Anterior cingulate cortex (tissue), 58 donors: ENCODE results near the gene MATN1.
A peak's percentile ranks its signal among the peaks of the same experiment; 100 is the strongest.
"Not testable (repeated sequence)": the region's sequence is repeated elsewhere in the genome, so short reads cannot be mapped to it uniquely, and the experiment has no call there.

Source experiments
- DNase-seq, 58 donors: peaks; one replicate each; lab custom pipeline; 2025; lab: John Stamatoyannopoulos, UW

Gene MATN1, protein sequence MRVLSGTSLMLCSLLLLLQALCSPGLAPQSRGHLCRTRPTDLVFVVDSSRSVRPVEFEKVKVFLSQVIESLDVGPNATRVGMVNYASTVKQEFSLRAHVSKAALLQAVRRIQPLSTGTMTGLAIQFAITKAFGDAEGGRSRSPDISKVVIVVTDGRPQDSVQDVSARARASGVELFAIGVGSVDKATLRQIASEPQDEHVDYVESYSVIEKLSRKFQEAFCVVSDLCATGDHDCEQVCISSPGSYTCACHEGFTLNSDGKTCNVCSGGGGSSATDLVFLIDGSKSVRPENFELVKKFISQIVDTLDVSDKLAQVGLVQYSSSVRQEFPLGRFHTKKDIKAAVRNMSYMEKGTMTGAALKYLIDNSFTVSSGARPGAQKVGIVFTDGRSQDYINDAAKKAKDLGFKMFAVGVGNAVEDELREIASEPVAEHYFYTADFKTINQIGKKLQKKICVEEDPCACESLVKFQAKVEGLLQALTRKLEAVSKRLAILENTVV

DNA sequence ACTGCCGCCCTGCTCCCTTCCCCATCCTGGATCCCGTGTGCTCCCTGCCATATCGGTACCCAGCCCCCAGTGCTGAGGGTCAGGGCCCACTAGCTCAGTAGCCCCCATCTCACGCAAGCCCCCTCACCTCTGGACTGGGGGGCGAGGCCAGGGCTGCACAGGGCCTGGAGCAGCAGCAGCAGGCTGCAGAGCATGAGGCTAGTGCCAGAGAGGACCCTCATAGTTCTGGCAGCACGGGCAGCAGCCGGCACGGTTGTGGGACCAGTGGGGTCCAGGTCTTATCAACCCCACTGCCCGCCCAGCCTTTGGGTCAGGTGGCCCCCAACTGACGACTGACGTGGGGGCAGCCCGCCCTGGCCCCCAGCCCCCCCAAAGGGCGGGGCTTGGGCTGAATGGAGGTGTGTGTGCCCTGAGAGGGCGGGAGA lies at the start of gene MATN1:
Gene MATN1 (minus strand): TSS at position 255 of the 425 bp plus-strand sequence. CDS start 34 bp downstream, at position 221.
- DNase-seq = no peak

DNA sequence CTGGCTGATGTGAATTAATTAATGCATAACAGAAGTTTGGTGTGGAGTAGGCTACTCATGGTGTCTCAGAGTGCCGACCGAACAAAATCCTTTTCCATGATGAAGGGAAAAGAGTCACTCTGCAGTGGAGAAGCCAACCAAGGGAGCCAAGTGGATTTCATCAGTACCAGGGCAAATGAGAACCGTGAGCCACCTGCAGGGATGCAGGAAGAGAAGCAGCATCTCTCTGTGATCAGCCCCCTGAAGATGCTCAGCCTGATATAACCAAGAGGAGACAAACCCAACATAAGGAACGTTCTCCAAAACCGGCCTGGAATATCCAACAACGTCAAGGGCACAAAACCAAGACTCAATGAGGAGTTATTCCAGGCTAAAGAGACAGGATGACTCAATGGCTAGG lies 47.6 kb upstream of the MATN1 start:
- no peak for DNase-seq

DNA sequence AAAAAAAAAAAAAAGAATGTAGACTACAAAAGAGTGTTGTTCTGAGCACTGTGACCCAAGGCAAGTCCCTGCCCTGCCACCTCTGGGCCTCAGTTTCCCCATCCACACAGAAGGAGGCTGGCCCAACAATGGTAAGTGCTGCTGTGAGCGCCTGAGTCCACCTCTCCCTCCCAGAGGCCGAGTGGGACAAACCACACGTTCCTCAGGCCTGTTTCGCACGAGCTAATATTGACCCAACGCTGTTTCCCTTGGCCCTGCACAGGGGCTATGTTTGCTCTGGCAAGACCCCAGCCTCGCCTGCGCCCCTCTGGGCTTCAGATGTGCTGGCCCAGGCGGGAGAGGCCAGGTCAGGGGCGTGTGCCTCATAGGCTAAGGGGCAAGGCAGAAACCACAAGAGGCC lies 46.8 kb upstream of the MATN1 start:
- DNase-seq = no peak

DNA sequence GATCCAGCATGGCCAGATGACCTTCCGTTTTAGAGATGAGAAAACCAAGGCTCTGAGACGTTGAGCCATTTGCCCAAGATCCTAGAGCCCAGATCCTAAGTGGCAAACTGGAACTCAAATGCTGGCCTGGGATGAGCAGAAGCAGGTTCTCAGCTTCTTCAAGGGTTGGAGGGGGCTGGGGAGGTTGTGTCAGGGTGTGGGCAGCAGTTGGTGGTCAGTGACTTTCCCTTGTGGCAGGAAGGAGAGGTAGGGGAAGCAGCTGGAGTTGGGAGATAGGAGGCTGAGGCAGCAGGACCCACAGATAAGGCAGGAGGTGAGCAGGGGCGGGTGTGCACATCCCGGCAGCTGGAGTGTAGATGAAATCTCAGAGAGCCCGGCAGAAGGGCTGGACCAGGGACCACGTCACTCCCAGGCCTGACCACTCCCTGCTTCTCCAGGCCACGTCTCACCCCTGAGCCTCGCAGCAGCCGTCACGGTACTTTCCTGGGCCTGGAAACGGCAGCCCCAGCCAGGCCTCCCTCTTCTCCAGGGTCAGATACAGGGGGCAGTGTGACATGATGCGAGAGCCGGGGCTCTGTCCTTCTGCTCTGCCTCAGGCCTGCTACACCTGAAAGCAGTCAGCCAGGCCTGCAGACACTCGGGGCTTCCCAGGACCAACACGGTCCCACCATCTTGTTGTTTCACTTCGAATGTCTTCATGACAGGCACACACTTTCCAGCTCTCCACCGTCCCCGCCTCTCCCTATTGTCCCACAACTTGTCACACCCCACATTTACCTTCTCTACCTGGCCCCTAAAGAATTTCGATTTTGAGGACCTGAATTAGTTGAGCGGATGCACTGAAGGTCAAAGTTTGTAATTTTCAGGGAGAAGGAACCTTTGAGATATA lies 45.7 kb upstream of the MATN1 start:
- DNase-seq = no peak

DNA sequence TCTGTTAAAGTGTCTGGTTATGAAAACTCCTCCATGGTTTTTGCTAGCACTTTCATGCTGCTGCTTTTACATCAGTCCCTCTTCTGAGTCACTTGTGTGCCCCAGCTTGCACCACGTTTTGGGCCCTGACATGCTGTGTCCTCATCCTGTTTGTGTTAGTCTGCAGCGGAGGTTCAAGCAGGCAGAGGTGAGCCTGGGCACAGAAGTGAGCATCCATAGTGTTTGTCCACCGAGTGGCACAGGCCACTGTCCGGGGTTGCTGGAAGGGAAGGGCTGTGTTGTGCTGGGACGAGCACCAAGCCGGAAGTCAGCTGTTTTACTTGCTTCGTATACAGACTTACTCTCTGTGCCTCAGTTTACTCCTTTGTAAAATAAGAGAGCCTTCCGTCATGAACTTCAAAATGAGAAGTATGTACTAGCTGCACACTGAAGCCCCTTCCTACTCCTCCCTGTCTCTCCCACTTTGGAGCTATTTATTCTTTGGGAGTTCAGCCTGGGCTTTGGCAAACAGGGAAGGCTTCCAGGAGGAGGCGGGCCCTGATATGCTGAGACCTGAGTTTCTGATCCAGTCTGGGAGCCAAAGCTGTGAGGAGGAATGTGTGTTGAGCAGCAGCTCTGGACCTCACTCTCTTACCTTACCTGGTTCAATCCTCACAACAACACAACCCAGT lies 44.9 kb upstream of the MATN1 start:
- no peak for DNase-seq

DNA sequence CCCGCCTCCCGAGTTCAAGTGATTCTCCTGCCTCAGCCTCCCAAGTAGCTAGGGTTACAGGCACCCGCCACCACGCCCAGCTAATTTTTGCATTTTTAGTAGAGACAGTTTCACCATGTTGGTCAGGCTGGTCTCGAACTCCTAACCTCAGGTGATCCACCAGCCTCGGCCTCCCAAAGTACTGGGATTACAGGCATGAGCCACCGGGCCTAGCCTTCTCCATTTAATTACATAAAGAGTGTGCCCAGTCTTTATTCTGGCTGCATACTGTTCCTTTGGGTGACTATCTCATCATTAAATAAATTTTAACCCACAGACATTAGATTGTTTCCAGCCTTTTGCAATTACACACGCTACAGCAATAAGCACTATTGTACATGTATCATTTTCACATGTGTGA lies 43.6 kb upstream of the MATN1 start:
- DNase-seq = not testable (repeated sequence)

DNA sequence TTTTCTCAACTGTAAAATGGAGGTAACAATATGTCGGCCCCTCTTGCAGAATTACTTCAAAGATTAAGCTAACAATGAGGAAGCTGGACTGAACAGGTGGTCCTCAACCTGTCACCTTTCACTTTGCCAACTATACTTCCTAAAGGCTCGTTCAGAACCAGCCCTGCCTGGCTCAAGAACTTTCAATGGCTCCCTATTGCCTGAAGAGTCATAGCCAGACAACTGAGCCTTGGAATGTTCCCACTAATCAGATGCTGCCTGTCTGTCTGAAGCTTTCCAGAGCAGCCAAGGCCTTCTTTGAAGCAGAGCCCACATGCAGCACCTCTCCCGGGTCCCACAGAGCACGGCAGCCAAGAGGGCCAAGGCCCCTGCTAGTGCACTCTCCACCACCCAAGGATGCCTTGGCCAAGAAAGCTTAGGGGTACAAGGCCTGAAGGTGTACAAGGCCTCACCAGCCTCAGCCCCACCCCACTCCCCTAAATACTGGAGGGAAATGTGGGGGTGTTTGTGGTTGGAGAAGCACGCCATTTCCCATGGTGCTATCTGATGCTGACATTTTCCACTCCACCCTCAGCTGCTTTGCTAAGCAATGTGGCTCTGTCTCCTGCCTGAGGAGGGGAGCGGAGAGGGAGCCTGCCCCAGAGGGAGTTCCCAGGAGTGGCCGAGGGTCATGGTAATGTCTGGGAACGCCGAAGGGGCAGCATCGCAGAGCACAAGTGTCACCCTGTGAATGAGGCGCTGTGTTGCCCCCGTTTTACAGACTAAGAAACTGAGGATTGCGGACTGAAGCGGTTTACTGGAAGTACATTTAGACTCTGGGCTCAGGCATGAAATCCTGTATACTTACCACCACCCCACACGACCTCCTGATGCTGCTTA lies 42.4 kb upstream of the MATN1 start:
- DNase-seq = no peak

DNA sequence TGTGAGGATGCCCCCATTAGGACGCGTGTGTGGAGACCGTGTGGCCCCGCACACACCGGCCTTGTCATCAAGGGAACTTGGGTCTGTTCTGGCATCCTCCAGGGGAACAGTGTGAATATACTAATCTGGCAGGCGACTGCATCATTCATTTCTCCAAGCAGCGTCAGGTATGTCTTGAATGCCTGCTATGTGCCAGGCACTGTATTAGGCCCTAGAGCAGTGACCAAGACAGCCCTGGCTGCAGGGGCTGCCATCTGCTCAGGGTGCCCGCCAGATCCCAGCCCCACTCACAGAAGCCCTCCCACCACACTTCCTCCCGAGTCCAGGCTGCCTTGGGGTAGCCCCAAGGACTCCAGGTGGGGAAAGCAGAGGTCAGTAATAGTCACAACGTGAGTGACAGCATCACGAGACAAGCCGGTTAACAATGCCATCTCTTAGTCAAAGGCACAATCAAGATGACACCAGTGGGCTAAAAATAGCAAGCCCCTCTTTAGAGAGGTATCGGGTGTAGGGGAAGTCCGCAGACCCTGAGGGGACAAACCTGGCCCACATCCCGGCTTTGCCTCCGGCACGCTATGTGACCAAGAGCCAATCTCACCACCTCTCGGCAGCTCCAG lies 41.7 kb upstream of the MATN1 start:
- DNase-seq = no peak

DNA sequence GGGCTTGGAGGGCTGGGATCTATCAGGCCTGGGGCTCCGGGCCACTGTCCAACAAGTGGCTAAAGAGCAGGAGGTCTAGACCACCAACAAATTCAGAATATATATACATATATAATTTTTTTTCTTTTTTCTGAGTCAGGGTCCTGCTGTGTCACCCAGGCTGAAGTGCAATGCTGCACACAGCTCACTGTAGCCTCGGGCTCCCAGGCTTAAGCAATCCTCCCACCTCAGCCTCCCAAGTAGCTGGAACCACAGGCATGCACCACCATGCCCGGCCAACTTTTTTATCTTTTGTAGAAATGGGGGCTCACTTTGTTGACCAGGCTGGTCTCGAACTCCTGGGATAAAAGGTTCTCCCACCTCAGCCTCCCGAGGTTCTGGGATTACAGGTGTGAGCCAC lies 41.0 kb upstream of the MATN1 start:
- DNase-seq = no peak

DNA sequence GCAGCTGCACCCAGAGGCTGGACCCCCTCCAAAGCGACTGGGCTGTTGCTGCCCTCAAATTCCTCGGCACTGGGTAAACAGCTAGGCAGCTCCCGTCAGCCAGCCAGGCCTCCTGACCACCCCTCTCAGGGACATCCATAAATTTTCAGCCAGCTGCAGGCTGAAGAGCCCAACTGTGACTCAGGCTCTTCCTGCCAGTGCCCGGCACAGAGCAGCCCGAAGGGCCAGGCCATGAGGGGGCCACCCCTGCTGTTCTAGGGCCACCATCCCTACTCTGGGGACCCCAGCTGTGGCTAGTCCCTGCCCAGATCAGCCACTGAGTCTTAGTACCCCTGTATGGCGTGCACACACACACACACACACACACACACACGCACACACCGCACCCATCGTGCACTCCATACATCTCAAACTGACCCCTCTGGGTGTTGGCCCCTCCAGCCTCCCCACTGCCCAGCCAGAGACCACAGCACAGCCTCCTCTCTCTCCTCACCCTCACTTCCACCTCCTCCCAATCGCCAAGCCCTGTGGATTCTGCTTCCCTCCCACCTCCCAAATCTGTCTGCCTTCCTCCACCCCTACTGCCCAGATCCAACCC lies 40.4 kb upstream of the MATN1 start:
- DNase-seq = peak in 29 of 58 donors; percentile 9 to 75 (median 39)

DNA sequence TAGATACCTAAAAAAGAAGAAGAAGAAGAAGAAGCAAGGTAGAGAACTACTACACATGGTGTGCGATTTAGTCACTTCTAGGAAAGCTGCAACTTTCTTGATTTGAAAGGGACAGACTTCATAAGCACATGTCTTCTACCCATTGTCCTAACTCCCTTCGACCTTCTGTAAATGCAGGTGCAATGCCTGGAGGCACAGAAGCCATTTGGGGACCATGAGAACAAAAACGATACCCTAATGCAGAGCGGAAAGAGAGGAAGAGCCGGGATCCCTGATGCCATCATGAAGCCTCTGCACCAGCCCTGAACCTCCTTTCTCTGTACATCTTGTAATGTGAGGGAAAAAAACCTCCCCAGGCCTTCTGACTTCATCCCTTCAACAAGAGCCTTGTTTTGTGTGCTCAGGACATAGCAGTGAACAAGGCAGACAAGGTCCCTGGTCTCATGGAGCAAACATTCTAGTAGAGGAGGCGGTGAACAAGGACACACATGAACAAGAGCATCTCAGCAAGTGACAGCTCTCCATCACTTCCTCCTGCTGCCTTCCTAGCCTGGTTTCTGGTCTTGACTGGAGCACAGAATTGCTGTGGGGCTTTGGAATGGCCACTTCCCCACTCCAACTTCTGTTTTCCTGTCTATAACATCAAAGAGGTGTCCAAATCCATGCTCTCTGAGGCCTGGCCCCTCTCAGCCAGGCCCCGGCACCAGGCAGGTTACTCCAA lies 39.7 kb upstream of the MATN1 start:
- peak in 5 of 58 donors; percentile 22 to 75 (median 30) for DNase-seq

DNA sequence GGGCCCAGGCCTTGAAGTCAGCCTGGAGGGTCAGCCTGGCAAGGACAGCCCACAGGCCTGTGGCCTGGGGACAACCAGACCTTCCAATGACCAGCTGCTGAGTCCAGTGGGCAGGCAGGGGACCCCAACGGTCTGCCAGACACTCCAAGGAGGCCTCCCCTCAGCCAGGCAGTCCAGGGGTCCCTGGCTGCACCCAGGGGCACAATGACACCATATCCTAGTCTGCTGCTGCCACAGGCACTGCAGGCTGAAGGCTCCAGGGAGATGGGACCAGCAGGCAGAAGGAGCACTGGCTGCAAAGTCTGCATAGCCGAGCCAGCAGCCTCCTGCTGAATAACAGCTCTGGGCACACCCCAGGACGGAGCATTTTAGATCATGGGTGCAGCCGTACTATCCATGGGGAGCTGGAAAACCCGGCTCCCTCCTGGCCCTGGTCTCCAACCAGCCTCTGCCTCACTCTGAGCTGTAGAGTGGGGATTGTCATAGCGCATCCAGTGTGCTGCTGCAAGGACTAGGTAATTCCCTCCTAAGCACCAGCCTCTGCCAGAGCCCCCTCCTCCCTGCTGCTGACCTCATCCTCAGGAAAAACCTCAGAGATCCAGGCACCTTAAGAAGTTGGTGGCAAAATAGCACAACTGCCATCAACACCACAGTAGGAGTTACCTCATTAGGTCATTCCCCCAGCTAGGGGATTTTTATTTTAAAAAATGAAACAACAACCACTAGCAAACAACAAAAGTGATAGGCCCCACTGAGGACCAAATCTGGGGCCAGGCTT lies 39.0 kb upstream of the MATN1 start:
- no peak for DNase-seq

DNA sequence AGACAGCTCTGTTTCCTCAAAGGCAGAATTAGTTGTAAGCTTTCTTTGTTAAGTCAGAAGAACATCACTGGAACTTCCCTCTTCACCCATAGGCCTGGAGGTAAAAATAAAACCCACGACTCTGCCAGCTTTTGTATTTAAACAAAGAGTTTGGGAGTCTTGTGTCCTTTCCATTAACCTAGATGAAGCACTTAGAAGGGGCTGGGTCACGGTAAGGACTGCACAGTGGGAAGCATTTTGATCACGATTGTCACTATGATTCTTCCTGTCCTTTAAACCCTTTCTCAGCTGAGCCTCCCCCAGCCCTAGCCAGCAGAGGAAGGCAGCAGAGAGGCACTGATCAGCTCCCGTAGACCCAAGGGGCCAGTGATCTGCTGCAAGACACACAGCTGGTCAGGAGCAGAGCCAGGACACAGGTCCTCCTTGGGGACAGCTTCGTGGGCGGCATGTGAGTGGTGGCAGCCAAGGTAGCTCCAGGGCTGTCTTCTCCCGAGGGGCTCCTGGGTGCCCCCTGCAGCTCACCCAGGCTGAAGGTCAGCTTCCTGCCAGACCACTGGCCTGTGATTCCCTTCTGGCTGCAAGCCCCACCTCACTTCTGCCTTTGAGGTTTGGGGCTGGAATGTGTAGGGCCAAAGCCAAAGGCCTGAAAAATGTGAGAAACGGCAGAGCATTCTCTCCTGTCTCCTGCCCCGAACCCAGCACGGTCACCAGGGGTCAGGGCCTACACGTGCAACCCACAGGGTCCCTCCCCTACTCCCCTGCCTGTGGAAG lies 38.2 kb upstream of the MATN1 start:
- DNase-seq = peak in 1 of 58 donors; percentile 17

DNA sequence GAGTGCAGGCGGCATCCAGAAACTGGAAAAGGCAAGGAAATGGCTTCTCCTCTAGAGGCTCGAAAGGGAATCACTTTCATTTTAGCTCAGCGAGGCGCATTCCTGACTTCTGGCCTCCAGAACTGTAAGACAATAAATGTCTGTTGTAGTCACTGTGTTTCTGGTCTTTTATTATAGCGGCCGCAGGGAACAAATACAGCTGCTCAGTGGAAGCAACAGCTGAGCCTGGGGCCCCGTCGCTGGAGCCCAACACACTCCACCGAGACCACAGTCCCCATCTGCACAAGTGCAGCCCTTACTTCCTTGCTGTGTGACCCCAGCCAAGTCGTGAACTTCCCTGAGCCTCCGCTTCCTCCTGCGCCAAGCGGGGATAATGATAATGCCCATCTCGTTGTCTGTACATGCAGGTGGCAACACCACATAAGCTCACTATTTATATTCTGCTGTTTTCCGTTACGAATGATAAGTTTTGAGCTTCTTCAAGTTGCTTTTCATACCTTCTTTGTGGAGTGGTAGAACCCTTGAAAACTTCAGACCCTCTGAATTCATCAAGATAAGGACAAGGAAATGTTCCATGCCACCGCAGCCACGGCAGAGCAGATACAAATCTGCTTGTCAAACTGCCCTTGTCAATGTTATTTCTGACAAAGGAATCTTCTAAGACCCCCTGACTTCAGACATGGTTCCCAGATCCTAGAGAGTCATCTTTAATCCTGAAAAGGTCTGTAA lies 37.4 kb upstream of the MATN1 start:
- peak in 3 of 58 donors; percentile 21 to 30 (median 27) for DNase-seq

DNA sequence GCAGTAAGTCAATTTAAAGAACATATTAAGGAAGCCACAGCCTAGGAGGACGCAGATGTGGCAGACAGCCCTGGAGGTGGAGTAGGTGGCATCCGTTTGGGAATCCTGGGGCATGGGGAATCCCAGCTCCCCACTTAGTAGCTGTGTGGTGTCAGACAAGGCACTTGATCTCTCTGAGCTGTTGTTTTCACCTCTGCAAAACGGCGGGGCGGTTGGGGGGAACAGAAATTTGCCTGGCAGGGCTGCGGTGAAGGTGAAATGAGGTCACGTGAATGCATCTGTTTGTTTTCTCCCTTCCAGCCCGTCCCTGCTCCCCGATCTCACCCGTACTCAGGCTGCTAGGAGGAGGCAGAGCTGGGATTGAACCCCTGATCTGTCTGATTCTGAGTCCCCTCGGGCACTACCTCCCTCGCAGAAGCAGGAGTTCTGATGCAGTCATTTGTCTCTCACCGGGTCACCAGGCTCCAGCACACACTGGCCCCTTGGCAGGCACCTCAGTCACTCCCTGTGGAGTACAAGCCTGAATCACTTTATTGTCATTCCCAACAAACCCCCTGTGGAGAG lies 36.4 kb upstream of the MATN1 start:
- no peak for DNase-seq
